Neural crest cell (in vitro differentiated cells): ENCODE results near the gene SPECC1. TPM values are rescaled to one million over a fixed set of nuclear protein-coding genes. Genes with fewer than 3 reads are reported as not detected.
A peak's percentile ranks its signal among the peaks of the same experiment; 100 is the strongest.

Experiments used
- DNase-seq: peaks from one replicate; pipeline ENCODE4 v3.0.0; 2021; ENCODE audit warnings: low read depth, mixed read lengths, low spot score
- H3K27ac Mint-ChIP-seq: one replicate; pipeline ENCODE4 v1.8.0; 2021; ENCODE audit warnings: mild to moderate bottlenecking, mixed read lengths; ENCODE audit not compliant: unreplicated experiment
- H3K27me3 Mint-ChIP-seq: 2 replicates; pipeline ENCODE4 v1.8.0; 2021; ENCODE audit warnings: low read depth, mild to moderate bottlenecking, mixed read lengths
- H3K36me3 Mint-ChIP-seq: 2 replicates; pipeline ENCODE4 v1.8.0; 2021; ENCODE audit warnings: low read depth, mild to moderate bottlenecking, mixed read lengths
- H3K4me1 Mint-ChIP-seq: 2 replicates; pipeline ENCODE4 v1.8.0; 2021; ENCODE audit warnings: mixed read lengths
- H3K4me3 Mint-ChIP-seq: one replicate; pipeline ENCODE4 v1.8.0; 2021; ENCODE audit warnings: mild to moderate bottlenecking, mixed read lengths
- H3K9me3 Mint-ChIP-seq: 2 replicates; pipeline ENCODE4 v1.8.0; 2021; ENCODE audit warnings: mixed read lengths
- CTCF ChIP-seq: fragments of 200-600 bp; sonication (generic); conservative IDR thresholded peaks from 2 replicates; pipeline ENCODE4 v1.5.0; 2021; ENCODE audit warnings: antibody characterized with exemption, mild to moderate bottlenecking
- total RNA-seq: library from RNA; stranded (reverse); gene quantifications from 2 replicates; pipeline ENCODE4 v1.2.1, GENCODE V29; 2021

Gene SPECC1
- total RNA-seq, 1 donor from 2014 or later, result 71.0 TPM

- H3K4me3 Mint-ChIP-seq, result no peak overlapping the region
- no peaks in the 10 kb centered on the region for H3K4me1 Mint-ChIP-seq
- DNase-seq, result no peak
- H3K27ac Mint-ChIP-seq, result peak overlapping the region; percentile 71
- peaks cover 7% of the 10 kb centered on the region for H3K9me3 Mint-ChIP-seq
- H3K36me3 Mint-ChIP-seq, result peaks cover 34% of the 10 kb centered on the region
- H3K27me3 Mint-ChIP-seq, result no peaks in the 10 kb centered on the region
- no peak for TF ChIP-seq CTCF
These were observed 284.3 kb downstream of the SPECC1 start for GRCh38 chr17:20293501-20293900.

- Mint-ChIP-seq H3K4me1 (no peaks in the 10 kb centered on the region), H3K4me3 (no peak overlapping the region), H3K27me3 (no peaks in the 10 kb centered on the region)
These were observed 285.0 kb downstream of the SPECC1 start for GRCh38 chr17:20294120-20294519.

GRCh38 chr17:20299013-20299412 is 289.9 kb downstream of the SPECC1 start:
- Mint-ChIP-seq H3K27me3 (no peaks in the 10 kb centered on the region), H3K4me1 (no peaks in the 10 kb centered on the region), H3K9me3 (peaks cover 4% of the 10 kb centered on the region), H3K4me3 (no peak overlapping the region), H3K36me3 (peaks cover 39% of the 10 kb centered on the region), H3K27ac (no peak overlapping the region)
- no peak for TF ChIP-seq CTCF
- no peak for DNase-seq

More at GRCh38 chr17:20294120-20294519, 285.0 kb downstream of the SPECC1 start:
- TF ChIP-seq CTCF, result no peak
- Mint-ChIP-seq H3K27ac (no peak overlapping the region), H3K9me3 (peaks cover 7% of the 10 kb centered on the region), H3K36me3 (peaks cover 37% of the 10 kb centered on the region)
- no peak for DNase-seq

GRCh38 chr17:20300436-20300934 is 291.3 kb downstream of the SPECC1 start:
- Mint-ChIP-seq H3K9me3 (peaks cover 5% of the 10 kb centered on the region), H3K27ac (peak overlapping the region; percentile 50), H3K36me3 (peaks cover 40% of the 10 kb centered on the region), H3K27me3 (no peaks in the 10 kb centered on the region), H3K4me1 (no peaks in the 10 kb centered on the region), H3K4me3 (no peak overlapping the region)
- TF ChIP-seq CTCF, result no peak
- DNase-seq, result no peak

- no peaks in the 10 kb centered on the region for H3K27me3 Mint-ChIP-seq
- H3K27ac Mint-ChIP-seq, result no peak overlapping the region
- no peak overlapping the region for H3K4me3 Mint-ChIP-seq
- no peak for TF ChIP-seq CTCF
- H3K9me3 Mint-ChIP-seq, result peaks cover 11% of the 10 kb centered on the region
- DNase-seq, result no peak
- no peaks in the 10 kb centered on the region for H3K4me1 Mint-ChIP-seq
- H3K36me3 Mint-ChIP-seq, result peaks cover 48% of the 10 kb centered on the region
These were observed 293.2 kb downstream of the SPECC1 start for GRCh38 chr17:20302246-20302917.
